Lower leg skin (tissue), 3 donors: ENCODE data around the gene RABL6.

Experiments used
- CTCF ChIP-seq, 3 donors: fragments of 450-650 bp; IDR thresholded peaks; one replicate each; pipeline ENCODE4 v1.5.1; 2016; ENCODE audit warnings: antibody characterized with exemption in 3 of 3, mild to moderate bottlenecking in 3 of 3, moderate library complexity in 2 of 3
- POLR2A ChIP-seq, 2 donors: fragments of 450-650 bp; IDR thresholded peaks; one replicate each; pipeline ENCODE4 v1.6.1; 2016 to 2017; ENCODE audit warnings: antibody characterized with exemption in 2 of 2, mild to moderate bottlenecking in 1 of 2, moderate library complexity in 1 of 2

GRCh38 chr9:136865768-136866103, 58.0 kb downstream of the RABL6 start:
- TF ChIP-seq CTCF (IDR thresholded peaks at IDR 0.05) (no peak), POLR2A (IDR thresholded peaks at IDR 0.05) (no peak)
